ENCODE measurements around the gene BEND6.
"Not testable (repeated sequence)": the region's sequence is repeated elsewhere in the genome, so short reads cannot be mapped to it uniquely, and the experiment has no call there.

BEND6 gene

DNA sequence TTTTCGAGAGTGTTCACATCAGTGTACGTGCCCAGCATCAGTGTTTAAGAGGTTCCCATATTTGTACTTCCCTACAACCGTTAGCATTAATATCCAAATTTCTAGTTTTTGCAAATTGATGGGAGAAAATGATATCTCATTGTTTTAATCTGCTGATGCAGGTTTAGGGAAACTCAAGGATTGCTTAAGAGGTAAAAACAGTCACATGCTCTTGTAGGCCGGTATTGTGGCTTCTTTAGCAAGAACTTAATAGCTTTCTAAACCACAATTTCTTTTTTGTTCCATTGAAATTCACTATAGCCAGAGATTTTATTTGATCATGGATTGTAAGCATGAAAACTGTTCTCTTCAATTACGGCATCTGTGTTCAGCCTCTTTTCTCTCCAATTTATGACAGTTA, 29.5 kb downstream of the BEND6 start:
- no peak for DNase-seq (ENCODE audit: low read depth)

GRCh38 chr6:56984884-56985283, 30.0 kb downstream of the BEND6 start:
- no peak for DNase-seq (ENCODE audit: low read depth)

DNA sequence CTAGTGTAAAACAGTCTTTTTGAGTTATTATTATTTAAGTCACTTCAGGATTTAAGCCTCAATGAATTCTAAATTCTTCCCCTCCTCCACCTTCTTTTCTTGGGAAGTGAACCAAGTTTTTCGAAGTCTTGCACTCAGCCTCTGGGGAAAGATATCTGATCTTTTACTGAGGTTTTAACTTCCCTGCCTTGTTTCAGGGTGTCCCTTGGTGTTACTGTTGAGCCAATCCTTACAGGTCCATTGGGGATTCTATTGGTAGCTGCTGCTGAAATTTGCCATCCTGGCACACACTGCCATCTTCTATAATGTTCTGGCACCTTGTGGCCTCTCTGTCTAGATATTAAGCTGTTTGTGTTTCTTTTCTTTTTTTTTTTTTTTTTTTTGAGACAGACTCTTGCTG, 31.7 kb downstream of the BEND6 start:
- DNase-seq (ENCODE audit: low read depth), result no peak

DNA sequence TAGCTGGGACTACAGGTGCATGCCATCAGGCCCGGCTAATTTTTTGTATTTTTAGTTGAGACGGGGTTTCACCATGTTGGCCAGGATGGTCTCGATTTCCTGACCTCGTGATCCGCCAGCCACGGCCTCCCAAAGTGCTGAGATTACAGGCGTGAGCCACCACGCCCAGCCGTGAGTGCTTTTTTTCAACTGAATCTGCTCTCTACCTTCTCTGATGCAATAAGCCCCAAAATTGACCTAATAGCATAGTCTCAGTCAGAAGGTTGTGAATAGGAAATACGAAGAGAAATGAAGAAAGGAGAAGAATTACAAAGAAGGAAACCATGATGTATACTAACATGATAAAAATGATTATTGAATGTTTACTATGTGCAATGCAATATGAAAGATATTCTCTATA, 33.2 kb downstream of the BEND6 start:
- DNase-seq (ENCODE audit: low read depth), result no peak

- no peak for DNase-seq (ENCODE audit: low read depth)
Observed at GRCh38 chr6:56992036-56992435, 37.1 kb downstream of the BEND6 start.

DNA sequence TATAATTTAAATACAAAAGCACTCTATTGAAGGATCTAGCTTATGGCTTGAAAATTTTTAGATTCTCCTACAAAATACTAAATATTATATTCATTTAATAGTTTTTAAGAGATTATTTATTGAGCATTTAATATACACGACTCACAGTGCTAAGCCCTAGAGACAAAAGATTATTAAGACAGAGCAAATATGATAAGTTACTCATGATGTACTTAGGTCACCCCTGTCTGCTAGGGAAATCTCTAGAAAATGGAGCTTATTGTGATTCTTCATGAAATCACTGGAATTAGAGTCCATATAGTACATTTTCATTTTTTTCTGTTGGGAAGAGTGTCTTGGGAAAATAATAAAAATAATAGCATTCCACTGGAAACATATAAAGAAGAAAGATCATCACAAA, 37.8 kb downstream of the BEND6 start:
- DNase-seq (ENCODE audit: low read depth), result no peak

DNA sequence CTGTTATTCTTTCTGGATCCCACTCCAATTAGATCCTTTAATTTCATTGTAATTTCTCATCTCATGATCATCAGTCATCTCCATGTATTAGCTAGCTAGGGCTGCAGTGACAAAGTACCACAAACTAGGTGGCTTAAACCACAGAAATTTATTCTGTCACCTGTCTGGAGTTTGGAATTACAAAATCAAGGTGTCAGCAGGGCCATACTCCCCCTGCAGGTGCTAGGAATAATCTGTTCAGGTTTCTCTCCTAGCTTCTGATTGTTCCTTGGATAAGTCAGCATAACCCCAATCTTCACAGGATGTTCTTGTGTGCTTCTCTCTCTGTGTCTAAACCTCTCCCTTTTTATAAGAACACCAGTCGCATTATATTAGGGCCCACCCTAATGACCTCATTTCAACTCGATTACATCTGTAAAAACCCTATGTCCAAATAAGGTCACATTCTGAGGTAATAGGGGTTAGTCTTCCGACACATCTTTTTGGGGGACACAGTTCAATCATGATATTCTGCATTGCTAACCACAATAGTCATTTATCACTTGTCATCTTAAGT, 40.5 kb downstream of the BEND6 start:
- DNase-seq (ENCODE audit: low read depth), result no peak

- no peak for DNase-seq (ENCODE audit: low read depth)
Observed at GRCh38 chr6:56996401-56996800, 41.5 kb downstream of the BEND6 start.

DNA sequence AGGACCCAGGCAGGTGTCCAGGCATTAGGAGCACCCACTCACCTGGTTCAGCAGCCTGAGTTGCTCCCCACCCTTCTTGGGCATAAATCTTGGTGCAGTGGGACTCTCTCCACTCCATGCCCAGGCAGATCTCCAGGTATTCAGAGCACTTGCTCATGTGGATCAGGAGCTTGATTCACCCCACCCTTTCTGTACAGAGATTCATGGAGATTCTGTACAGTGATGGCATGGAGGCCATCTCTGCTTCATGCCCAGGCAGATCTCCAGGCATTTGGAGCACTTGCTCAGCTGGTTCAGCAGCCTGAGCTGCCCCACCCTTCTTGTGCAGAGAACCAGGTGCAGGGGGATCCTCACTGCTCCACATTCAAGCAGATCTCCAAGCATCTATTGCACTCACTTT, 44.1 kb downstream of the BEND6 start:
- DNase-seq (ENCODE audit: low read depth), result no peak

GRCh38 chr6:56999748-57000147, 44.8 kb downstream of the BEND6 start:
- DNase-seq (ENCODE audit: low read depth), result not testable (repeated sequence)

DNA sequence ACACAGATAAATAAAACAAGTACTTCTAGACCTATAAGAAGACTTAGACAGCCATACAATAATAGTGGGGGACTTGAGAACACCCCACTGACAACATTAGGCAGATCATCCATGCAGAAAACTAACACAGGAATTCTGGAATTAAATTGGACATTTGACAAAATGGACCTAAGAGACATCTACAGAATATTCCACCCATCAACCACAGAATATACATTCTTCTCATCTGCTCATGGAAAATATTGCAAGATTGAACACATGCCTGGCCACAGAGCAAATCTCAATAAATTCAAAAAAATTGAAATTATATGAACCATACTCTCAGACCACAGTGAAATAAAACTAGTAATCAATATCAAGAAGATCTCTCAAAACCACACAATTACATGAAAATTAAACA, 47.3 kb downstream of the BEND6 start:
- no peak for DNase-seq (ENCODE audit: low read depth)

DNA sequence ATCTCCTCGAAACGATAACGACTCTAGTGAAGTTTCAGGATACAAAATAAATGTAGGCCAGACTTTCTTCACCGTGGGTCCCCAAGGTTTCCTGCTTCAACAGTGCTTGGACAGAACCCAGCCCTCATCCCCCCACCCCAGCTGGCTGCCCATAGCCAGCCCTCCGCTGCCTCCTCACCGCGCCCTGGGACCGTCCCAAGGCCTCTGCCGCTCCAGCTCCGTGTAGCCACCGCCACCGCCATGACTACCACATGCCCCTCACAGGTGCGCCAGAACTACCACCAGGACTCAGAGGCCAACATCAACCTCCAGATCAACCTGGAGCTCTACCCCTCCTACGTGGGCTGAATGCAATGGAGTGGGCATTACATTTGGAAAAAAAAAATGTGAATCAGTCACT, 49.4 kb downstream of the BEND6 start:
- DNase-seq (ENCODE audit: low read depth), result no peak

DNA sequence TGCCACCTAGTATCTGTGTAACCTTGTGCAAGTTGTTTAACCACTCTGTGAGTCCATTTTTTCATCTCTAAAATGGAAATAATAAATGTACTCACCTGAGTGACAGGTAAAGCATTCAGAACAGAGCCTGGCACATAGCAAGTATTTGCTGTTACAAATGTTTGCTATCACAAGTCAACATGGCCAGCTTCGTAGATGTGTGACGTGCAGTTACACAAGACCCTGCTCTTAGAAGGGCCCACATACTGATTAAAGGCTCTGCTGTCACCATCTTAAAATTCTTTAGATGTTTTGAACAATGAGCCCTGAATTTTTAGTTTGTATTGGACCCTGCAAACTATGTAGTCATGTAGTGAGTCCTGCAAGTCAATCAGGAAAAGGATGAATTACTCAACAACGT, 51.2 kb downstream of the BEND6 start:
- DNase-seq (ENCODE audit: low read depth), result no peak

DNA sequence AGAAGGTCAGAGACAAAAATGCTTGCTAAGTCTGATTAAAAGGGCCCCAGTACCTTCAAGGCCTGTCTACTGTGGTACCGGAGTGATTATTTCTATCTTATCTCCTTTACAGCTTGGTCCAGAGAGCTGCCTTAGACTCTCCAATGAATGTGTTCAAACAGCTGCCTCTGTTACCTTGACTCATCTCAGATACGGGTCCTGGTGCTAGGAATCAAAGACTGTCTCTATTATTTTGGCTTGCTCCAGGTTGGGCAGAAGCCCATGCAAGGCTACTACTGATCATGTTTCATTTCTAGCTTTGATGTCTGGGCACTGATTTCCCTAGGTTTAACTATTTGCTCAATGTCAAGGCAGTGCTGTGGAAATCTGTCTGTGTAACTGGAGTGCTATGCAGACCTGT, 53.2 kb downstream of the BEND6 start:
- not testable (repeated sequence) for DNase-seq (ENCODE audit: low read depth)

DNA sequence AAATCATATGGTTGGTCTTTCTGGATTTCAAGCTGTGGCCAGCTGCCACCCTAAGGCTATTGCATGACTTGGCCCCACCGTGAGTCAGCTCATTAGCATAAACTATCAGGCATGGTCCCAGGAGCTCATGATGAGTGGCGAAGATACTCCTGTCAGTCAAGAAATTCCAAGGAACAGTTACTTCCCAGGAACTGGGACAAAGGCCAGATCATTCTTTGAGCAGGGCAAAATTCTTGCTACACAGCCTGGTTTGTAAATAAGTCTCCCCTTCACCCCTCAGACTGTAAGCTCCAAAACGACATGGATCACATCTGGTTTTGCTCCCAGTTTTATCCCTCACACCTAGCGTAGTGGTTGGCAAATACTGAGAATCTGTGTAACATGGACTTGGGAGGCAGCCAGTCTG, 58.6 kb downstream of the BEND6 start:
- no peak for DNase-seq (ENCODE audit: low read depth)

DNA sequence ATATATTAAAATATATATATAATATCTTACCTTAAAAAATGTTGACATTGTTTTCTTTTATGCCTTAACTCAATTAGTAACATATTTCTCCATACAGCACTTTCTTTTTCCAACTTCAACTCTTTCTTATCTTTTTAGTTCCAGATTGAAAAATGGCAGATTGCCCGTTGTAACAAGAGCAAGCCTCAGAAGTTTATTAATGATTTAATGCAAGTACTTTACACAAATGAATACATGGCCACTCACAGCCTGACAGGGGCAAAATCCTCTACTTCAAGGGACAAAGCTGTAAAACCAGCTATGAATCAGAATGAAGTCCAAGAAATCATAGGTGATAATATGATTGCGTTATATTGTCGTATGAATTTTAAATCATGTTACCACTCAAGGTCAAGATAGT, 62.2 kb downstream of the BEND6 start:
- no peak for DNase-seq (ENCODE audit: low read depth)

DNA sequence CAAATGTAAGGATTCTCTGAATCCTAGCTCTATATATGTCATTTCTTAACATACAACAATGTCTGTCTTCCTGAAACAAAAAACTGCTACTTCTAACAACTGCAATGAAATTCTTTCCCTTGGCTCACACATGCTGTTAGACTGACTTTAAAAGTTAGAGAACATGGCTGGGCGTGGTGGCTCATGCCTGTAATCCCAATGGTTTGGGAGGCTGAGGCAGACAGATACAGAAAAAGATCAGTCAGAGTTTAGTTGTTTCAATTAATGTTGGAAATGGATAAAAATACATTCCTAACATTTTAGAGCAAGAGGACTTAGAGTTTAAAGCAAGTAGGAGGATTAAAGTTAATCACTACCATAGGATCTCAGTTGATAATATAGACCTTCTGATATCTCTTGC, 62.9 kb downstream of the BEND6 start:
- DNase-seq (ENCODE audit: low read depth), result no peak

GRCh38 chr6:57019434-57019833, 64.5 kb downstream of the BEND6 start:
- DNase-seq (ENCODE audit: low read depth), result no peak

DNA sequence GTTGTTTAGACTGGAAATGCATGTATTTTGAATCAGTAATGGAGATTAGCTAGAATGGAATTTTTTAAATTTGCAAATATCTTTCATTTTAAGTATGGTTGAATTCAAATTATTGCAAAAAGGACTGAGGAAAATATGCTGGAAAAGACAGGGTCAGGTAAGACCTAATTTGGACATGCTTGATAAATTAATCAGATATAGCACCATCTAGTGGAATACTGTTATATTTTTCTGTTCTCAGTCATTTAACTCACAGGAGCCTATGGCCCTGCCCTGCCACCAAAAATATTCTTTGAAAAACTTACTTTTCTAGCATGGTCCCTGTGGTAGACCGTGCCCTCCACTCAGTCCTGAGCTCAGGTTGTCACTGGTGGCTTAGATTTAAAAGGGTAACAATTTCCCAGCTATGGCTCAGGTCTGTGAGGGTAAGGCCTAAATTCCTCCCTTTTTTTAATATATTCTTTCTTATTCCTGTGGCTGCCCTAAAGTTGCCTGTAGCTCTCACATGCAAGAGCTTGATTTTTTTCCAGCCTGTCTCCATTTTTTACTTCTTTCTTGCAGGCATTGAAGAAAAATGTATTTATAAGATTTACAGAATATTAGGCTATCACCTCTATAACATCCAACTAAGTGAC, 66.3 kb downstream of the BEND6 start:
- DNase-seq (ENCODE audit: low read depth), result no peak

GRCh38 chr6:57024321-57024720, 69.4 kb downstream of the BEND6 start:
- DNase-seq (ENCODE audit: low read depth), result no peak

DNA sequence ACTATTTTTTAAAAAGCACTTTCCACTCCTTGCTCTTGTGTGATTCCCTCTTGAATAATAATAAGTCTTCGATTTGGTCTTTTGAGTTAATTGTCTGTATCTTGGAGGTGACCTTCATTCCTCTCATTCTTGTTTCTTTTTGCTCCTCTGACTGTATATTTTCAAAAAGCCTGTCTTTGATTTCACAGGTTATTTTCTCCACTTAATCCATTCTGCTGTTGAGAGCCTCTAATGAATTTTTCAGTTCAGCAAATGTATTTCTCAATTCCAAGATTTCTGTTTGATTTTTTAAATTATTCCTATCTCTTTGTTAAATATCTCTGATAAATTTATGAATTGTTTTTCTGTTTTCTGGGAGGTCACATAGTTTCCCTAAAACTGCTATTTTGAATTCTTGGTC, 69.9 kb downstream of the BEND6 start:
- DNase-seq (ENCODE audit: low read depth), result no peak

DNA sequence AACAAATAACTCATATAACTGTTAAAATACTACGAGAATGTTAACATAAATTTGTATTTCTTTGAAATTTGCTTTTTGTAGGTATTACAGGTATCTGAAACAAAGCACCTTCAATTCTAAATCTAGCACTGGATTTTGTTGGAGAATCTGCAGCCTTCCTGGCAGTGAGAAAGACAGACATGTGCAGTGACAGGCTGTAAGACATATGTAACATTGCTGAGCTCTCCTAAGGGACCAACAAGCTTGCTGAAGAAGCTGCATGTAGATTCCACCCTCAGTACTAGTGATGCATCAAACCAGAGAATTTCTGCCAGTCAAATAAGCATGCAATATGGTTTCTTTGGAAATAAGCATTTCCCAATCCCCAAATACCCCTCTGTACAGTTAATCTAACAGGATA, 71.1 kb downstream of the BEND6 start:
- no peak for DNase-seq (ENCODE audit: low read depth)

- DNase-seq (ENCODE audit: low read depth), result no peak
Observed at GRCh38 chr6:57027301-57027700, 72.4 kb downstream of the BEND6 start.

GRCh38 chr6:57029213-57029612, 74.3 kb downstream of the BEND6 start:
- DNase-seq (ENCODE audit: low read depth), result no peak

GRCh38 chr6:57033228-57033627, 78.3 kb downstream of the BEND6 start:
- no peak for DNase-seq (ENCODE audit: low read depth)
